Neutrophil (primary cell): ENCODE measurements around the gene UBFD1.

Experiments used
- H3K27ac ChIP-seq: fragments of 200-600 bp; sonication (generic); 2 replicates; pipeline ENCODE4 v1.5.1; 2016; ENCODE audit warnings: mild to moderate bottlenecking, moderate library complexity
- H3K27me3 ChIP-seq: fragments of 200-600 bp; sonication (generic); 2 replicates; pipeline ENCODE4 v1.6.0; 2016; ENCODE audit warnings: mild to moderate bottlenecking
- H3K36me3 ChIP-seq: fragments of 200-600 bp; sonication (generic); 2 replicates; pipeline ENCODE4 v1.5.1; 2017
- H3K4me1 ChIP-seq, 2 experiments: fragments of 200-600 bp in 1 of 2; sonication (generic) in 1 of 2; 1 replicate in 1 of 2; 2 replicates in 1 of 2; pipeline versions ENCODE4 v1.5.1 to v1.6.1; 2013 to 2016; ENCODE audit warnings: low read depth in 1 of 2, low read length in 1 of 2, mild to moderate bottlenecking in 1 of 2, moderate library complexity in 1 of 2; ENCODE audit not compliant: control insufficient read depth in 1 of 2, insufficient read depth in 1 of 2
- H3K4me3 ChIP-seq, 2 experiments: fragments of 200-600 bp in 1 of 2; sonication (generic) in 1 of 2; 1 replicate in 1 of 2; 2 replicates in 1 of 2; pipeline ENCODE4 v1.5.1; 2013 to 2016; ENCODE audit warnings: low read depth in 1 of 2, low read length in 1 of 2, mild to moderate bottlenecking in 1 of 2, moderate library complexity in 1 of 2
- H3K9me3 ChIP-seq: fragments of 200-600 bp; sonication (generic); 2 replicates; pipeline ENCODE4 v1.5.1; 2016
- CTCF ChIP-seq: fragments of 200-600 bp; sonication (generic); IDR thresholded peaks from 2 replicates; pipeline ENCODE4 v1.5.1; 2016; ENCODE audit warnings: antibody characterized with exemption

Gene UBFD1

DNA sequence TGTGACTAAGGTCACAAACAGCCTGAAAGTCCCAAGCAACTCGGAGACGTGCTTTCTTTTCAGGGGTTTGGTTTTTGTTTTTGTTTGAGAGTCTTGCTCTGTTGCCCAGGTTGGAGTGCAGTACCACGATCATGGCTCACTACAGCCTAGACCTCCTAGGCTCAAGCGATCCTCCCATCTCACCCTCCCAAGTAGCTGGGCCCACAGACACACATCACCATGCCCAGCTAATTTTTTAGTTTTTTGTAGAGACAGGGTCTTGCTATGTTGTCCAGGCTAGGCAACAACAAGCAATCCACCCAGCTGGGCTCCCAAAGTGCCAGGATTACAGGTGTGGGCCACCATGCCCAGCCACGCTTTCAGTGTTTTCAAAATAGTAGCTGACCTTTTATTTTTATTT, 27.5 kb upstream of the UBFD1 start:
- no peaks in the 10 kb centered on the region for H3K36me3 ChIP-seq
- H3K27me3 ChIP-seq, result no peaks in the 10 kb centered on the region
- no peak for TF ChIP-seq CTCF
- H3K27ac ChIP-seq, result peak overlapping the region; percentile 8
- no peak overlapping the region for H3K4me3 ChIP-seq
- no peaks in the 10 kb centered on the region for H3K9me3 ChIP-seq
- H3K4me1 ChIP-seq, result peaks cover 21 to 23% of the 10 kb centered on the region in 2 experiments

GRCh38 chr16:23532448-23532847, 25.1 kb upstream of the UBFD1 start:
- no peaks in the 10 kb centered on the region for H3K9me3 ChIP-seq
- H3K4me3 ChIP-seq, result no peak overlapping the region
- no peak for TF ChIP-seq CTCF
- H3K27ac ChIP-seq, result no peak overlapping the region
- H3K4me1 ChIP-seq, result peaks cover 21 to 23% of the 10 kb centered on the region in 2 experiments
- no peaks in the 10 kb centered on the region for H3K27me3 ChIP-seq
- H3K36me3 ChIP-seq, result no peaks in the 10 kb centered on the region

- Histone ChIP-seq H3K4me3 (no peak overlapping the region), H3K27ac (no peak overlapping the region), H3K27me3 (no peaks in the 10 kb centered on the region), H3K9me3 (no peaks in the 10 kb centered on the region), H3K36me3 (no peaks in the 10 kb centered on the region), H3K4me1 (peaks cover 0 to under 1% of the 10 kb centered on the region in 2 experiments)
- TF ChIP-seq CTCF, result no peak
These were observed 22.4 kb upstream of the UBFD1 start for GRCh38 chr16:23534868-23535860.

GRCh38 chr16:23535901-23536300, 21.6 kb upstream of the UBFD1 start:
- H3K4me1 ChIP-seq, result no peaks in the 10 kb centered on the region
- no peak overlapping the region for H3K27ac ChIP-seq
- no peaks in the 10 kb centered on the region for H3K27me3 ChIP-seq
- TF ChIP-seq CTCF, result no peak
- no peaks in the 10 kb centered on the region for H3K36me3 ChIP-seq
- no peak overlapping the region for H3K4me3 ChIP-seq
- H3K9me3 ChIP-seq, result no peaks in the 10 kb centered on the region

GRCh38 chr16:23537390-23537789, 20.1 kb upstream of the UBFD1 start:
- no peak for TF ChIP-seq CTCF
- Histone ChIP-seq H3K27ac (no peak overlapping the region), H3K27me3 (no peaks in the 10 kb centered on the region), H3K4me1 (no peaks in the 10 kb centered on the region), H3K36me3 (no peaks in the 10 kb centered on the region), H3K9me3 (no peaks in the 10 kb centered on the region), H3K4me3 (no peak overlapping the region)
